MCF 10A (cell line): ENCODE results near the gene UGT3A1. TPM values are rescaled to one million over a fixed set of nuclear protein-coding genes. Genes with fewer than 3 reads are reported as not detected.

Source experiments
- BruUV-seq: library from RNA; stranded (reverse); fragments of 400-500 nt; replicated peaks from 2 replicates; lab custom pipeline; 2021; lab: Mats Ljungman, UMichigan
- CTCF ChIA-PET: fragments of 300-600 bp; sonication (Branson Sonifier 250); formaldehyde crosslinking; extraction: SDS; loops from one replicate; lab custom pipeline; 2021; ENCODE audit warnings: antibody characterized with exemption, inconsistent platforms; lab: Yijun Ruan, JAX
- POLR2A ChIA-PET: fragments of 300-600, 350-650 bp; sonication (Branson Sonifier 250); formaldehyde crosslinking; extraction: SDS; loops from one replicate; lab custom pipeline; 2020; ENCODE audit warnings: antibody characterized with exemption, inconsistent platforms; lab: Yijun Ruan, JAX
- DNase-seq: peaks from one replicate; pipeline ENCODE4 v3.0.0-alpha.2; 2018; ENCODE audit not compliant: unreplicated experiment
- H3K27ac Mint-ChIP-seq: one replicate; pipeline ENCODE4 v1.8.0; 2022; ENCODE audit warnings: mild to moderate bottlenecking, low read depth, mixed read lengths; ENCODE audit not compliant: unreplicated experiment
- H3K27me3 Mint-ChIP-seq: one replicate; pipeline ENCODE4 v1.8.0; 2022; ENCODE audit warnings: mixed read lengths; ENCODE audit not compliant: insufficient read depth, unreplicated experiment
- H3K36me3 Mint-ChIP-seq: one replicate; pipeline ENCODE4 v1.8.0; 2022; ENCODE audit warnings: mild to moderate bottlenecking, moderate library complexity, mixed read lengths; ENCODE audit not compliant: insufficient read depth, unreplicated experiment
- H3K4me1 Mint-ChIP-seq: one replicate; pipeline ENCODE4 v1.8.0; 2022; ENCODE audit warnings: mixed read lengths; ENCODE audit not compliant: insufficient read depth, unreplicated experiment
- H3K4me3 Mint-ChIP-seq: one replicate; pipeline ENCODE4 v1.8.0; 2022; ENCODE audit warnings: mild to moderate bottlenecking, moderate library complexity, mixed read lengths; ENCODE audit not compliant: unreplicated experiment
- H3K9me3 Mint-ChIP-seq: one replicate; pipeline ENCODE4 v1.8.0; 2022; ENCODE audit warnings: mixed read lengths; ENCODE audit not compliant: unreplicated experiment
- intact Hi-C: fragments of 100-400 bp; cut with micrococcal nuclease; formaldehyde crosslinking; loops from 2 replicates; pipeline ENCODE4 v1.14.1; 2022
- total RNA-seq: library from RNA; stranded (reverse); gene quantifications from 2 replicates; pipeline ENCODE4 v1.2.3, GENCODE V29; 2022
- TF ChIP-seq, protein P1 (sequence below): fragments of 200-600 bp; IDR thresholded peaks from one replicate; pipeline ENCODE4 v1.8.0; 2022; ENCODE audit warnings: antibody characterized with exemption, mild to moderate bottlenecking; ENCODE audit not compliant: unreplicated experiment

The UGT3A1 gene
- total RNA-seq, 1 experiment from 2014 or later, result not detected

GRCh38 chr5:35974570-35974969, 16.6 kb downstream of the UGT3A1 start:
- Mint-ChIP-seq H3K9me3 (peaks cover 14% of the 10 kb centered on the region), H3K36me3 (no peaks in the 10 kb centered on the region), H3K4me1 (no peaks in the 10 kb centered on the region), H3K27ac (no peak overlapping the region), H3K4me3 (no peak overlapping the region), H3K27me3 (peaks cover 6% of the 10 kb centered on the region)
- intact Hi-C loops, result no loop called here
- CTCF ChIA-PET, result no interaction called here
- POLR2A ChIA-PET, result no interaction called here
- no TSS peak for BruUV-seq
- no peak for DNase-seq
- TF ChIP-seq, protein P1, sequence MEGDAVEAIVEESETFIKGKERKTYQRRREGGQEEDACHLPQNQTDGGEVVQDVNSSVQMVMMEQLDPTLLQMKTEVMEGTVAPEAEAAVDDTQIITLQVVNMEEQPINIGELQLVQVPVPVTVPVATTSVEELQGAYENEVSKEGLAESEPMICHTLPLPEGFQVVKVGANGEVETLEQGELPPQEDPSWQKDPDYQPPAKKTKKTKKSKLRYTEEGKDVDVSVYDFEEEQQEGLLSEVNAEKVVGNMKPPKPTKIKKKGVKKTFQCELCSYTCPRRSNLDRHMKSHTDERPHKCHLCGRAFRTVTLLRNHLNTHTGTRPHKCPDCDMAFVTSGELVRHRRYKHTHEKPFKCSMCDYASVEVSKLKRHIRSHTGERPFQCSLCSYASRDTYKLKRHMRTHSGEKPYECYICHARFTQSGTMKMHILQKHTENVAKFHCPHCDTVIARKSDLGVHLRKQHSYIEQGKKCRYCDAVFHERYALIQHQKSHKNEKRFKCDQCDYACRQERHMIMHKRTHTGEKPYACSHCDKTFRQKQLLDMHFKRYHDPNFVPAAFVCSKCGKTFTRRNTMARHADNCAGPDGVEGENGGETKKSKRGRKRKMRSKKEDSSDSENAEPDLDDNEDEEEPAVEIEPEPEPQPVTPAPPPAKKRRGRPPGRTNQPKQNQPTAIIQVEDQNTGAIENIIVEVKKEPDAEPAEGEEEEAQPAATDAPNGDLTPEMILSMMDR, result no peak

- no peaks in the 10 kb centered on the region for H3K4me1 Mint-ChIP-seq
- no peak overlapping the region for H3K4me3 Mint-ChIP-seq
- CTCF ChIA-PET, result interaction anchor here (0.6 kb wide), 1 partner anchor 53 kb away, joined by 3 read pairs; no protein-coding TSS in a partner anchor
- H3K9me3 Mint-ChIP-seq, result peaks cover 5% of the 10 kb centered on the region
- H3K36me3 Mint-ChIP-seq, result no peaks in the 10 kb centered on the region
- intact Hi-C loops, result no loop called here
- H3K27ac Mint-ChIP-seq, result no peak overlapping the region
- peaks cover 20% of the 10 kb centered on the region for H3K27me3 Mint-ChIP-seq
- DNase-seq, result no peak
- no TSS peak for BruUV-seq
- POLR2A ChIA-PET, result interaction anchor here (0.6 kb wide), 1 partner anchor 743 kb away, joined by 3 read pairs; no protein-coding TSS in a partner anchor
- TF ChIP-seq, protein P1, result no peak
These were observed 19.3 kb downstream of the UGT3A1 start for GRCh38 chr5:35971878-35972210.

DNA sequence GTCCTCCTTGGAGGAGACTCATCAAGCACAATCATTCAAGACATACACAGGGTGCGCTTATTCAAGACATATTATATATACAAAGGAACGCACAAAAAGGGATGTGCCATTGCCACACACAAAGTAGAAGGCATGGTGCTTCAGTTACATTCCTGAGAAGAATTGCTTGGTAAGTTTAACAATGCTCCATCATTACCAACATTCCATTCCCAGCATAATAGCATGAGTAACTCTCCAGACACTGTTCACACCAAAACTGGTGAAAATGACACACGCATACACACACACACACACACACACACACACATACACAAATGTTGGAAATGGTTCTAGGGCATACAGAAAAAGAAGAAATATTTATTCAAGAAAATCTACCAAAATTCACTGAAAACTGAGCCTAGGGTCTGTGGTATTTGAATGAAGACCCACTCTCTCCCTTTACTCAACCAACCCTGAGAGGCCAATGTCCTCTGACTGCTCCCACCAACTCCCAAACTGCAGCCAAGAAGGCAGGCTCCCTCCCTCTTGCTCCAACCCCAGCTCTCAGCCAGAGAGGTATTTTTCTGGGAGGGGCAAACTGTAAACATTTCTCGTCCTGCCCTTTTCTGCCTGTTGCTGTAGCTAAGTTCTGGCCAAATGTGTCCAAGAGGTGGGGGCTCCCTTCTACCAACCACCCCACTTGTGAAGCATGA, 19.9 kb downstream of the UGT3A1 start:
- intact Hi-C loops, result no loop called here
- CTCF ChIA-PET, result no interaction called here
- H3K9me3 Mint-ChIP-seq, result no peaks in the 10 kb centered on the region
- H3K4me1 Mint-ChIP-seq, result no peaks in the 10 kb centered on the region
- no peak for DNase-seq
- TF ChIP-seq, protein P1, result no peak
- no peak overlapping the region for H3K4me3 Mint-ChIP-seq
- BruUV-seq, result no TSS peak
- POLR2A ChIA-PET, result no interaction called here
- H3K36me3 Mint-ChIP-seq, result no peaks in the 10 kb centered on the region
- no peak overlapping the region for H3K27ac Mint-ChIP-seq
- H3K27me3 Mint-ChIP-seq, result peaks cover 20% of the 10 kb centered on the region

- Mint-ChIP-seq H3K4me3 (no peak overlapping the region), H3K27me3 (peaks cover 54% of the 10 kb centered on the region)
These were observed 27.8 kb downstream of the UGT3A1 start for GRCh38 chr5:35963381-35963843.

More at GRCh38 chr5:35963381-35963843, 27.8 kb downstream of the UGT3A1 start:
- no peaks in the 10 kb centered on the region for H3K9me3 Mint-ChIP-seq
- peak; percentile 50 for DNase-seq
- intact Hi-C loops, result no loop called here
- H3K4me1 Mint-ChIP-seq, result no peaks in the 10 kb centered on the region
- no peaks in the 10 kb centered on the region for H3K36me3 Mint-ChIP-seq
- TF ChIP-seq, protein P1, result peak; percentile 39
- ChIA-PET POLR2A (no interaction called here), CTCF (interaction anchor here (0.5 to 1.4 kb wide), 5 partner anchors 30 to 436 kb away, joined by 3 to 9 read pairs (median 3); no protein-coding TSS in a partner anchor)
- no TSS peak for BruUV-seq
- no peak overlapping the region for H3K27ac Mint-ChIP-seq
